ENCODE measurements around the gene SH3BP5. TPM values are rescaled to one million over a fixed set of nuclear protein-coding genes. Genes with fewer than 3 reads are reported as not detected.

Gene SH3BP5
- total RNA-seq, result 98.2 and 99.6 TPM in 2 replicates

GRCh38 chr3:15332405-15333098, at the start of gene SH3BP5:
SH3BP5 (minus strand) TSS chr3:15332586; CDS start chr3:15332408, 178 bp downstream.

GRCh38 chr3:15205934-15206661, 126.3 kb downstream of the SH3BP5 start, which contains the start of gene CAPN7:
CAPN7 (plus strand) TSS chr3:15206246; CDS start chr3:15206496, 250 bp downstream.

Other genes starting within 250 kb of the SH3BP5 start
- gene RBSN, start 233.4 kb downstream of the SH3BP5 start, total RNA-seq, result 18.3 and 19.3 TPM in 2 replicates
- gene CAPN7, start 126.3 kb downstream of the SH3BP5 start, total RNA-seq, result 17.2 and 29.8 TPM in 2 replicates
- 22.0 and 24.5 TPM in 2 replicates for gene METTL6, start 95.0 kb upstream of the SH3BP5 start, total RNA-seq
- gene EAF1, start 95.0 kb upstream of the SH3BP5 start, total RNA-seq, result 18.4 and 20.5 TPM in 2 replicates
- gene COLQ, start 189.1 kb upstream of the SH3BP5 start, total RNA-seq, result 0.19 and 0.36 TPM in 2 replicates

Measured in endothelial cell of coronary artery (primary cell).